ENCODE measurements around the gene PLCL1. TPM values are rescaled to one million over a fixed set of nuclear protein-coding genes. Genes with fewer than 3 reads are reported as not detected.

Gene PLCL1
- total RNA-seq, 1 experiment from 2014 or later = 1.6 TPM

- BruUV-seq (replicated peaks) = no TSS peak
- no peaks in the 10 kb centered on the region for H3K36me3 ChIP-seq (ENCODE audit: control insufficient read depth, insufficient read depth, low read length)
- intact Hi-C loops (cut with micrococcal nuclease; ENCODE audit: unreplicated experiment) = no loop called here
- Mint-ChIP-seq H3K27ac (ENCODE audit: unreplicated experiment) (no peak overlapping the region), H3K27me3 (ENCODE audit: insufficient read depth, unreplicated experiment) (no peaks in the 10 kb centered on the region), H3K36me3 (ENCODE audit: insufficient read depth, unreplicated experiment) (no peaks in the 10 kb centered on the region), H3K9me3 (ENCODE audit: unreplicated experiment) (no peaks in the 10 kb centered on the region), H3K4me1 (ENCODE audit: low read depth, unreplicated experiment) (no peaks in the 10 kb centered on the region), H3K4me3 (ENCODE audit: unreplicated experiment) (no peak overlapping the region)
- CTCF ChIA-PET = no interaction called here
- POLR2A ChIA-PET = no interaction called here
- no peak for DNase-seq
- H3K4me3 ChIP-seq (ENCODE audit: low read depth, low read length) = no peak overlapping the region
- H3K4me1 ChIP-seq = no peaks in the 10 kb centered on the region
- TF ChIP-seq CTCF (IDR thresholded peaks at IDR 0.05; ENCODE audit: insufficient read depth in 1 of 2, low read depth in 1 of 2, low read length in 1 of 2, severe bottlenecking in 1 of 2, unreplicated experiment in 1 of 2) = no peak
- H3K27me3 ChIP-seq (replicated peaks; ENCODE audit: control insufficient read depth, insufficient read depth, low read length) = no peaks in the 10 kb centered on the region
- no peaks in the 10 kb centered on the region for H3K9me3 ChIP-seq
Observed at GRCh38 chr2:198084156-198084555, 279.8 kb downstream of the PLCL1 start.

DNA sequence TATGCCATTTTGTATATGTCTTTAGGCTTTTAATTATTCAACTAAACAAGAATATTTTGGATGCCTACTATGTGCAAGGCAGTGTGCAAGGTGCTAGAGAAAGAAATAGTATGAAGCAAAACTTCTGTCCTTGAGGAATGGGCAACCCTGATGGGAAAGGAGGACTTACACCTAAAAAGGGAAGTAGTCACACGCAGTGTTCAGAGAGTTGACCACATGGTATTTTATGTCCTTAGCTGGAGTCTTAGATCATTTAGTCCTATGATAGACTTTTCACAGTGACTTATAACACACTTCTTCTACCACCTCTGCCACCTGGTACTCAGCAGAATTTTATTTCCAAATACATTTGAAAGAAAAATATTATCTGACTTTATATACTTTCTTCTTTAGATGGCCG, 291.6 kb downstream of the PLCL1 start:
- no peaks in the 10 kb centered on the region for H3K4me1 ChIP-seq
- H3K36me3 ChIP-seq (ENCODE audit: control insufficient read depth, insufficient read depth, low read length) = no peaks in the 10 kb centered on the region
- Mint-ChIP-seq H3K9me3 (ENCODE audit: unreplicated experiment) (no peaks in the 10 kb centered on the region), H3K36me3 (ENCODE audit: insufficient read depth, unreplicated experiment) (no peaks in the 10 kb centered on the region), H3K27me3 (ENCODE audit: insufficient read depth, unreplicated experiment) (peaks cover 6% of the 10 kb centered on the region), H3K4me1 (ENCODE audit: low read depth, unreplicated experiment) (no peaks in the 10 kb centered on the region), H3K27ac (ENCODE audit: unreplicated experiment) (no peak overlapping the region), H3K4me3 (ENCODE audit: unreplicated experiment) (no peak overlapping the region)
- H3K27me3 ChIP-seq (replicated peaks; ENCODE audit: control insufficient read depth, insufficient read depth, low read length) = no peaks in the 10 kb centered on the region
- intact Hi-C loops (cut with micrococcal nuclease; ENCODE audit: unreplicated experiment) = no loop called here
- no peak for TF ChIP-seq CTCF (IDR thresholded peaks at IDR 0.05; ENCODE audit: insufficient read depth in 1 of 2, low read depth in 1 of 2, low read length in 1 of 2, severe bottlenecking in 1 of 2, unreplicated experiment in 1 of 2)
- POLR2A ChIA-PET = no interaction called here
- H3K9me3 ChIP-seq = no peaks in the 10 kb centered on the region
- no TSS peak for BruUV-seq (replicated peaks)
- H3K4me3 ChIP-seq (ENCODE audit: low read depth, low read length) = no peak overlapping the region
- DNase-seq = no peak
- CTCF ChIA-PET = no interaction called here

DNA sequence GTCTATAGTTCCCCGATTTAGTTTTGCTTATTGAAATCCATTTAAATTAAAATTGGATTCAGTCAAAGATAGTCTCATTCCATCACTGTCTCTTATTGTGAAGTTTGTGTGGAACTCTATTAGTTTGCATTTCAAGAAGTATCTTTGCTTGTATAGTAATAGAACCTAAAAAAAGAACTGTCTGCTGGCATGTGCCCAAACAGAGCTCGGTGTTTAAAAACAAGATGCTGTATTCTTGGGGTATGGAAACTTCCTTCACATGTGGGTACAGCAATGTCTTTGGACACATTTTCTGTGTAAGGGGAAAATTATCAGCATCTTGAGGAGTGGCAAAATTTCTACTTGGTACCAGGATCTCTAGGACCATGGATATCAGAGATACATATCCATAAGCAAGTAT, 292.6 kb downstream of the PLCL1 start:
- Mint-ChIP-seq H3K36me3 (ENCODE audit: insufficient read depth, unreplicated experiment) (no peaks in the 10 kb centered on the region), H3K27ac (ENCODE audit: unreplicated experiment) (no peak overlapping the region), H3K4me1 (ENCODE audit: low read depth, unreplicated experiment) (no peaks in the 10 kb centered on the region), H3K4me3 (ENCODE audit: unreplicated experiment) (no peak overlapping the region), H3K27me3 (ENCODE audit: insufficient read depth, unreplicated experiment) (peaks cover 4% of the 10 kb centered on the region), H3K9me3 (ENCODE audit: unreplicated experiment) (no peaks in the 10 kb centered on the region)
- no peaks in the 10 kb centered on the region for H3K9me3 ChIP-seq
- H3K27me3 ChIP-seq (replicated peaks; ENCODE audit: control insufficient read depth, insufficient read depth, low read length) = no peaks in the 10 kb centered on the region
- ChIA-PET POLR2A (interaction anchor here (0.5 kb wide), 1 partner anchor 140 kb away, joined by 5 read pairs; no protein-coding TSS in a partner anchor), CTCF (no interaction called here)
- intact Hi-C loops (cut with micrococcal nuclease; ENCODE audit: unreplicated experiment) = no loop called here
- H3K4me3 ChIP-seq (ENCODE audit: low read depth, low read length) = no peak overlapping the region
- no peak for DNase-seq
- H3K4me1 ChIP-seq = no peaks in the 10 kb centered on the region
- no TSS peak for BruUV-seq (replicated peaks)
- TF ChIP-seq CTCF (IDR thresholded peaks at IDR 0.05; ENCODE audit: insufficient read depth in 1 of 2, low read depth in 1 of 2, low read length in 1 of 2, severe bottlenecking in 1 of 2, unreplicated experiment in 1 of 2) = no peak
- H3K36me3 ChIP-seq (ENCODE audit: control insufficient read depth, insufficient read depth, low read length) = no peaks in the 10 kb centered on the region
